IPS-15b (cell line): Measurements from ENCODE around the gene OSTN.

ENCODE experiments used
- H3K27me3 ChIP-seq: one replicate; pipeline ENCODE4 v1.6.1; 2013; ENCODE audit warnings: low read length; ENCODE audit not compliant: control insufficient read depth, insufficient read depth
- H3K36me3 ChIP-seq: one replicate; pipeline ENCODE4 v1.6.1; 2013; ENCODE audit warnings: low read length; ENCODE audit not compliant: control insufficient read depth, insufficient read depth
- H3K4me1 ChIP-seq: one replicate; pipeline ENCODE4 v1.6.1; 2013; ENCODE audit warnings: mild to moderate bottlenecking, low read length; ENCODE audit not compliant: control insufficient read depth, insufficient read depth
- H3K4me3 ChIP-seq: one replicate; pipeline ENCODE4 v1.5.1; 2013; ENCODE audit warnings: low read depth, low read length
- H3K9ac ChIP-seq: one replicate; pipeline ENCODE4 v1.6.1; 2013; ENCODE audit warnings: low read depth, mild to moderate bottlenecking, low read length
- H3K9me3 ChIP-seq: one replicate; pipeline ENCODE4 v1.6.1; 2013; ENCODE audit warnings: mild to moderate bottlenecking, low read length; ENCODE audit not compliant: control insufficient read depth, insufficient read depth

The OSTN gene

DNA sequence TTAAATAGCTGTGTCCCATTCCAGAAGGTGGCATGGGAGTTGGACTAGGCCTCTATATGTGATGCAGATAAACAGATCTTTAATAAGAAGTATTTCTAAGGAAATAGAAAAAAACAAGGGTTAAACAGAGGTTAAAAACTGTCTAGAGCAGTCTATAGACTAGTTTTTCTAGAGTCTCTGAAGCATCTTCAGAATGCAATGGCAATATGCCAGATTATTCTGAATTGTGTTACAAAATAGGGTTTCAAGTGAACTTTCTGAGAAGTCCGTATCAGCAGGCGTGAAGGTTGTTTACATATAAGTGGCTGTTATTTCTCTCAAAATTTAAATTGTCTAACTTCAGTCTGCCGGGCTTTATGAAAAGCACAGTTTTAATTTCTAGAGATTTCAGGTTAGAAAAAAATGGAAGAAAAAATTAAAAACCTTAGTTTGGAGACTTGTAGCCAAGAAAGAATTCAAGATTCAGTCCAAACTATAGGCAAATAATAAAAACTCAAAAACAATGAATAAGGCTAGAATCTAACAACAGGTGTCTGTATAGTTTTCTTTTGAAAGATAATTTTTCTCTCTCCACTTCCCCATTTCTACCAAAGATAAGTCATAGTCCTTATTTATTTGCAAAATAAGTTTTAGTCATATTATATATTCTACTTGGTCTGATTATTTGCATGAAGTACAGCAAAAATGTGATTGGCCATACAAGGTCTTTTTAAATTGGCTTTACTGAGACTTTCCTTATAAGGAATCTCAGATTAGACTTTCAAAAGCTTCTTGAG lies 55.2 kb downstream of the OSTN start:
- Histone ChIP-seq H3K9ac (no peak overlapping the region), H3K27me3 (no peaks in the 10 kb centered on the region), H3K36me3 (no peaks in the 10 kb centered on the region), H3K4me3 (no peak overlapping the region), H3K4me1 (peaks cover 41% of the 10 kb centered on the region), H3K9me3 (no peaks in the 10 kb centered on the region)

DNA sequence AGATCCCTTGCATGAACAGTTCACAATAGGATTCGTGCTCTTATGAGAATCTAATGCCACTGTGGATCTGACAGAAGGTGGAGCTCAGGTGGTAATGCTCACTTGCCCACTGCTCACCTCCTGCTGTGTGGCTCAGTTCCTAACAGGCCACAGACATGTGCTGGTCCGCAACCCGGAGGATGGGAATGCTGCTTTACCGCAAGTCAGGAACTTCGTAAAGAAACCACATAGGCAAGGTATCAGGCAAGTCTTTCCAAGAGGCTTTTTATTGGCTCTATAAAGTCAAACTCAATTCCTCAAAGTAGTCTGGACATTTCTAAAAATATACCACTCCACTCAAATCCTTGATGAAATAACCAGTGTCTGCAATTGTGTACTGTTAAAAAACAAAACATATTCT lies 56.1 kb downstream of the OSTN start:
- no peaks in the 10 kb centered on the region for H3K27me3 ChIP-seq
- H3K4me3 ChIP-seq: no peak overlapping the region

DNA sequence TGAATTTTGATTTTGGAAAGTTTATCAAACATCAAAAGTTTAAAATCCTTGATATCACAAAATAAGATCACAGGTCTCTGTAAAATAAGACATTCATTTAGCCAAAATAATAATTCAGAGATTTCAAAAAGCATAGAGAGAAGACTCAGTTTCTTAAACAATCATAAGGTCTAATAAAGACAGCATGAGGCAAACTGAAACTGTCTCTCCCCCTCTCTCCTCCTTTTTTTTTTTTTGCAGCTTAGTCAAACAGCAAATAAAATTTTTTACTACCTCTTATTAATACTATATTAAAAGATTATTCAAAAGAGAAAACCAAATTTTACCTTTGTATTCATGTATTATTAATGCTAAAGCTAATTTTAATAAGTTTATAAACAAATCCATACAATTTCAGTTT lies 57.4 kb downstream of the OSTN start:
- Histone ChIP-seq H3K27me3 (no peaks in the 10 kb centered on the region), H3K4me3 (no peak overlapping the region), H3K36me3 (no peaks in the 10 kb centered on the region), H3K9me3 (no peaks in the 10 kb centered on the region), H3K4me1 (peaks cover 41% of the 10 kb centered on the region), H3K9ac (no peak overlapping the region)

More for the DNA sequence above, 56.1 kb downstream of the OSTN start:
- Histone ChIP-seq H3K4me1 (peaks cover 34% of the 10 kb centered on the region), H3K36me3 (no peaks in the 10 kb centered on the region), H3K9me3 (no peaks in the 10 kb centered on the region), H3K9ac (no peak overlapping the region)

DNA sequence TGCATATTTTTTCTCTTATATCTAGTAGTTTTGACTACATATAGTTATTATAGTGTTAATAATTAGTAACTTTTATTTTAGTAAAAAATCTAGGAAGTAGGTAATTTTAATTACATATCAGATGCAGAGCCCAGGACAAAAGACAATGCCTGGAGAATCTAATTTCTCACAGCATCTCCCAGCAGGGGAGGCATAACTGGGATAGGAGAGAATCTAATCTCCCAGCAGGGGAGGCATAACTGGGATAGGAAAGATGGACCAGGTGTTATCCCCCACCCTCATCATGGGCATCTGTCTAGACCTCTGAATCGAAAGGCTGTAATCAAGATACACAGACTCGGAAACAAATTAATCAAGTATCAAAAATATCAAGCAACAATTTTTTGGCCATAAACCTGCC lies 58.2 kb downstream of the OSTN start:
- Histone ChIP-seq H3K4me1 (peaks cover 41% of the 10 kb centered on the region), H3K9ac (no peak overlapping the region), H3K36me3 (no peaks in the 10 kb centered on the region), H3K9me3 (no peaks in the 10 kb centered on the region), H3K4me3 (no peak overlapping the region), H3K27me3 (no peaks in the 10 kb centered on the region)

DNA sequence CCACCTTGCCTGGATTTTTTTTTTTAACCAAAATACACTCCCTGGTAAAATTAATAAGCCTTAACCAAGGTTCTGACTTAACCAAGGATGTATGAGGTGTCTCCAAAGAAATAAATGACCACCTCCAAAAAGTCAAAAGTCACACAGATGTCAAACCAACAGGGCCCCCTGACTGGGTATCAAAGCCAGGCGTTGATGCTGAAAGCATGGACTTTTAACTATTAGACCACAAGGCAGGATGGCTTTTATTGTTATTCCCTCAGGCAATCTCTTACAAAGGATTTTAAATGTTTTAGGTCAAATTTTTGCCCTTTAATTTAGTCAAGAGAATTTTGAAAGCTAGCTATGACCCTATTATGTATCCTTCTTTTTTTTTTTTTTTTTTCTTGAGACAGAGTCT lies 60.4 kb downstream of the OSTN start:
- no peaks in the 10 kb centered on the region for H3K27me3 ChIP-seq
- H3K9me3 ChIP-seq: no peaks in the 10 kb centered on the region
- peaks cover 25% of the 10 kb centered on the region for H3K4me1 ChIP-seq
- no peaks in the 10 kb centered on the region for H3K36me3 ChIP-seq
- H3K4me3 ChIP-seq: no peak overlapping the region
- no peak overlapping the region for H3K9ac ChIP-seq

DNA sequence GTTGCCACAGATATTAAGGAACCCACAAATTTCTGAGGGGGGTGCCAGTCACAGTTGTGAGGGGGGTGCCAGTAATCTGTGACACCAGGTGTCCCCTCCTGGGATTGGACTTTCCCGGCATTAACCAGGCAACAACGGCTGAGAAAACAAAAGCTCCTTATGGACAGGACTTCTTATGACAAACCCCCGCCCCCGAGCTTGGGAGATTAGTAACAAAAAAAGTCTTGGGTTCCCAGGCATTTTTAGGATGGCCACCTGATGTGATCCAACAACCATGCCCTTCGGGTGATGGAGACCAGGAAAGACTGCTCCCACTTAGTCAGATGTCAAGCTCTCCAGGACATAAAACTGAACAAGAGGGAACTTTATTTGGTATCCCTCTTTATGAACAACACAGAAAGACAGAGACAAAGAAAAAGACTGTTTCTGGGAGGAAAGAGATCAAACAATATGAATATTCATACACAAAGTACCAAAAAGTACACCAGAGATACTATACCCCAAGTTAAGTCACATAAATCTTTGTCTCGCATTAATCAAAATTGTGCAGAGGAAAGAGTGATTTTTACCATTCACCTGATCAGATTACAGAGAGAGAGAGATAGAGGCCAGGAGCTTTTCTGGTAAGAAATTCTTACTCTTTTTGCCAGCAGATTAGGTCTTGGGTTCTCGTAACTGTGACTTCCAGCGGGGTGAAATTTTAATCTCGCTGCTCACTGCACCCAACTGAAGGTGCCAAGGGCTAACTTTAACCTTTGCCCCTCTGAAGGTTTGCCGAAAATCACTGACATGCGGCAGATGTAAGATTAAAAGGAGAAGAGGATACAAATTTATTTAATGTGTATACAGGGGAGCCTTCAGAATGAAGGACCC lies 61.6 kb downstream of the OSTN start:
- peaks cover 15% of the 10 kb centered on the region for H3K4me1 ChIP-seq
- no peaks in the 10 kb centered on the region for H3K27me3 ChIP-seq
- H3K4me3 ChIP-seq: no peak overlapping the region
- H3K9ac ChIP-seq: no peak overlapping the region
- H3K36me3 ChIP-seq: no peaks in the 10 kb centered on the region
- H3K9me3 ChIP-seq: no peaks in the 10 kb centered on the region

DNA sequence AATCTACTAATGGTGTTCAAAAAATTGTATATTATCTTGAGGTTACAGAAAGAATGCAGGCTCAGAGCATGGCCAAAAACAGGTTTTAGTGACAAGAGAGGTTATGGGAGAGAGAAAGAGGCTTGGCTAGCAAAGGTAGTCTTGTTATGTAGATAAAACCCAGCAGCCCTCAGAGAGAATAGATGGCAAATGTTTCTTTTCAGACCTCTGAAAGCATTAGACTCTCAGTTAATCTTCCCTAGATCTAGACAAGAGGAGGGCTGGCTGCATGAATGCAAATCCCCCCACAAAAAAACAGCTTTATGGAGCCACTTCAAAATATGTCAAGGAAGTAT lies 62.2 kb downstream of the OSTN start:
- Histone ChIP-seq H3K9me3 (no peaks in the 10 kb centered on the region), H3K9ac (no peak overlapping the region), H3K4me3 (no peak overlapping the region), H3K4me1 (peaks cover 13% of the 10 kb centered on the region), H3K36me3 (no peaks in the 10 kb centered on the region), H3K27me3 (no peaks in the 10 kb centered on the region)

DNA sequence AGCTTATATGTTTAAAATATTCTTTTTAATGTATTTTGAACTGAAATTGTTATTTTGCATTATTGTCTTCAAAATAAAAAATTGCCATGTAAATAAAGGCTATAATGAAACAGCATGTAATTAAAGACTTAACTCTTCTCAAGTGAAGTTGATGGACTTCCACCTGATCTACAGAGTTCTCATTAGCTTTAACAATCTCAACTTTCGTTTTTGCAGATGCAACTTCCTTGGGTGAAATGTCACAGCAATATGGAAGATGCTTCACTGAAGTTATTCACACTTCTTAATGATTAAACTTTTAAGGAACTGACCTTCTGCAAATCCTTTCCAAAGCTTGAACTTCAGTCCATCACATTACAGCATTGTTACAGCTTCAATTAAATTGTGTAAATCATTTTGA lies 63.6 kb downstream of the OSTN start:
- H3K4me3 ChIP-seq: no peak overlapping the region
- H3K27me3 ChIP-seq: no peaks in the 10 kb centered on the region
- no peak overlapping the region for H3K9ac ChIP-seq
- no peaks in the 10 kb centered on the region for H3K9me3 ChIP-seq
- H3K4me1 ChIP-seq: peaks cover 10% of the 10 kb centered on the region
- no peaks in the 10 kb centered on the region for H3K36me3 ChIP-seq

DNA sequence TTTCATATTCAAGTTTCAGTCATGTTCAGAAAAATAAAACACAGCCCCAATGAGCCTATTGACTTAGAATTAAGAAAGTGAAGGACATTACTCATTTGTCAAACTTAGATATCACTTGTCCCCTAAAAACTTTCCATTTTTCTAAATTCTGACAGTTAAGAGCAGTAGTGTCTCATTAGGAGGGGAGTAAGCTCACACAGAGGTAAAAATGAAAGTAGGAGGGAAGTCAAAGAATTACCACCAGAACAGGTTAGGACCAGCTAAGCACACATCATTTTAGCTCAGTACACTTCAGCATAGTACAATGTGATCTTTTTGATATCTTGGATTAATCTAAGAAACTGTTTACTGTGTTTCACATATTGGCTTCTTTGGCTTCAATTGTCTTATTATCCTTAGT lies 64.3 kb downstream of the OSTN start:
- no peaks in the 10 kb centered on the region for H3K27me3 ChIP-seq
- no peak overlapping the region for H3K9ac ChIP-seq
- no peaks in the 10 kb centered on the region for H3K9me3 ChIP-seq
- H3K4me1 ChIP-seq: peaks cover 10% of the 10 kb centered on the region
- no peak overlapping the region for H3K4me3 ChIP-seq
- H3K36me3 ChIP-seq: no peaks in the 10 kb centered on the region

DNA sequence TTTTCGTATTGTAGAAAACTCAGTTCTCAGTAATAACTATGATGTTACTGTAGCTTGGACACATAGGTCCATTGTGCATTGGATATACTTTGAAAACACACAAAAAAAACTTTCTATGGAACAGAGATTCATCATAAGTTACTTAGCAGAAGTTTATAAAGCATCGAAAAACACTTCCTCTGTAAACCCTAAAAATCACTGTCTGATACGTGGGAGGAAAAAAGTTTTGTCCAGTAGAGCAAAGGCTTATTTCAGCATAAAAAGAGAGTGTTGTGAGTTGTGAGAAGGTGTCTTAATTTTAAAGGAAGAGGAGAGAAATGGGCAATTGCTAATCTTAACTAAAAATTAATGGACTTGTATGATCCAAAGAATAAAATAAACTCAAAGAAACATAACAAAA lies 64.8 kb downstream of the OSTN start:
- Histone ChIP-seq H3K4me3 (no peak overlapping the region), H3K4me1 (peaks cover 7% of the 10 kb centered on the region), H3K36me3 (no peaks in the 10 kb centered on the region), H3K9ac (no peak overlapping the region), H3K27me3 (no peaks in the 10 kb centered on the region), H3K9me3 (no peaks in the 10 kb centered on the region)

DNA sequence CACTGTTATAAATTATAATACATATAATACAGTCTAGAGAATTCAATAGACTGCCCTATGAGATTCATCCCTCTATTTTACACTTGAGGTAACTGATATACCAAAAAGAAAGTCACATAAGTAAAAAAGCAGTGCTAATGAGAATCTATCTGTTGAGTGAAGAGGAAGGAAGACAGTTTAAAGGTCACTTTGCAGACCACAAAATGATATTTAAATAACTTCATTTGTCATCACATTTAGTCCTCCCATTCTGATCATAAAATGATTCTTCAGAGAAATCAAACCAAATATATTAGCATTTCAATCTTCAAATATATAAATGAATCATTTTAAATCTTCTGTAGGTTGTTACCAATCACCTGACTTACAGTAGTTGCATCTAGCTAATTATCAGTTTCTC lies 69.7 kb downstream of the OSTN start:
- Histone ChIP-seq H3K27me3 (no peaks in the 10 kb centered on the region), H3K36me3 (no peaks in the 10 kb centered on the region), H3K4me3 (no peak overlapping the region), H3K9ac (no peak overlapping the region), H3K9me3 (no peaks in the 10 kb centered on the region), H3K4me1 (no peaks in the 10 kb centered on the region)
